IPS DF 6.9 (cell line): ENCODE results near the gene PODNL1.

Experiments
- DNase-seq: peaks from one replicate; pipeline ENCODE4 v3.0.0-alpha.2; 2013; ENCODE audit warnings: low read depth, low spot score
- H3K27ac ChIP-seq: one replicate; pipeline ENCODE4 v1.5.1; 2013; ENCODE audit warnings: low read length, control low read depth
- H3K27me3 ChIP-seq: 2 replicates; pipeline ENCODE4 v1.6.1; 2013; ENCODE audit warnings: mild to moderate bottlenecking, low read length; ENCODE audit not compliant: control insufficient read depth, insufficient read depth
- H3K36me3 ChIP-seq: 2 replicates; pipeline ENCODE4 v1.6.1; 2013; ENCODE audit warnings: low read length; ENCODE audit not compliant: control insufficient read depth, insufficient read depth
- H3K4me1 ChIP-seq: 2 replicates; pipeline ENCODE4 v1.6.1; 2013; ENCODE audit warnings: low read length; ENCODE audit not compliant: control insufficient read depth, insufficient read depth
- H3K4me3 ChIP-seq: 2 replicates; pipeline ENCODE4 v1.5.1; 2013; ENCODE audit warnings: mild to moderate bottlenecking, low read length
- H3K9me3 ChIP-seq: 2 replicates; pipeline ENCODE4 v1.6.1; 2013; ENCODE audit warnings: low read length, inconsistent platforms; ENCODE audit not compliant: control insufficient read depth, insufficient read depth
- WGBS: extraction: QIAGEN DNeasy Blood & Tissue Kit; methylation state at CpG from one replicate; pipeline ENCODE4 v1.1.7; 2013; ENCODE audit warnings: mixed read lengths, missing lambda C conversion rate; ENCODE audit not compliant: insufficient read length, insufficient coverage; 5-methylcytosine and 5-hydroxymethylcytosine counted together

PODNL1 gene

GRCh38 chr19:13938301-13939064, at the start of gene PODNL1:
Gene PODNL1 (minus strand): TSS chr19:13938417. CDS start chr19:13938181, 236 bp downstream.
- Histone ChIP-seq H3K36me3 (peaks cover 2% of the 10 kb centered on the region; the same call in 1 of the 2 replicates), H3K4me1 (peaks cover 12% of the 10 kb centered on the region), H3K27me3 (0 out of 2 replicates have a peak, but pooled peaks cover 1% of the 10 kb centered on the region), H3K9me3 (no peaks in the 10 kb centered on the region), H3K4me3 (no peak within 1 kb of the TSS), H3K27ac (no peak within 1 kb of the TSS)
- no peak for DNase-seq
- no CpG with 5 or more reads among the region's 21 CpGs for WGBS

GRCh38 chr19:13987101-13987890, 49.1 kb upstream of the PODNL1 start:
- H3K27me3 ChIP-seq = no peaks in the 10 kb centered on the region
- no peak for DNase-seq
- no CpG with 5 or more reads among the region's 17 CpGs for WGBS
- no peaks in the 10 kb centered on the region for H3K9me3 ChIP-seq
- H3K27ac ChIP-seq = peak overlapping the region; percentile 44
- H3K36me3 ChIP-seq = peaks cover 2% of the 10 kb centered on the region; the same call in 1 of the 2 replicates
- no peak overlapping the region for H3K4me3 ChIP-seq
- peaks cover 17% of the 10 kb centered on the region for H3K4me1 ChIP-seq

- no peaks in the 10 kb centered on the region for H3K9me3 ChIP-seq
- H3K4me1 ChIP-seq = peaks cover 17% of the 10 kb centered on the region
- no peaks in the 10 kb centered on the region for H3K27me3 ChIP-seq
- H3K36me3 ChIP-seq = peaks cover 2% of the 10 kb centered on the region; the same call in 1 of the 2 replicates
- no CpG with 5 or more reads among the region's 19 CpGs for WGBS
- peak overlapping the region; percentile 31 for H3K27ac ChIP-seq
- DNase-seq = peak; percentile 64
- no peak overlapping the region for H3K4me3 ChIP-seq
These were observed 48.2 kb upstream of the PODNL1 start for GRCh38 chr19:13986348-13986904.

GRCh38 chr19:13985771-13986347, 47.6 kb upstream of the PODNL1 start:
- no CpG with 5 or more reads among the region's 10 CpGs for WGBS
- Histone ChIP-seq H3K4me1 (peaks cover 17% of the 10 kb centered on the region), H3K4me3 (no peak overlapping the region), H3K9me3 (no peaks in the 10 kb centered on the region), H3K27me3 (no peaks in the 10 kb centered on the region), H3K27ac (peak overlapping the region; percentile 31), H3K36me3 (peaks cover 2% of the 10 kb centered on the region; the same call in 1 of the 2 replicates)
- no peak for DNase-seq

- peaks cover 2% of the 10 kb centered on the region; the same call in 1 of the 2 replicates for H3K36me3 ChIP-seq
- DNase-seq = no peak
- WGBS = no CpG with 5 or more reads among the region's 25 CpGs
- H3K27me3 ChIP-seq = no peaks in the 10 kb centered on the region
- no peak overlapping the region for H3K4me3 ChIP-seq
- H3K27ac ChIP-seq = no peak overlapping the region
- H3K4me1 ChIP-seq = peaks cover 17% of the 10 kb centered on the region
- no peaks in the 10 kb centered on the region for H3K9me3 ChIP-seq
These were observed 46.9 kb upstream of the PODNL1 start for GRCh38 chr19:13984875-13985741.

GRCh38 chr19:13984186-13984585, 46.0 kb upstream of the PODNL1 start:
- peaks cover 2% of the 10 kb centered on the region; the same call in 1 of the 2 replicates for H3K36me3 ChIP-seq
- H3K27ac ChIP-seq = no peak overlapping the region
- WGBS = no CpG with 5 or more reads among the region's 15 CpGs
- peaks cover 22% of the 10 kb centered on the region for H3K4me1 ChIP-seq
- H3K4me3 ChIP-seq = no peak overlapping the region
- H3K27me3 ChIP-seq = no peaks in the 10 kb centered on the region
- no peak for DNase-seq
- H3K9me3 ChIP-seq = no peaks in the 10 kb centered on the region

- Histone ChIP-seq H3K36me3 (peaks cover 2% of the 10 kb centered on the region; the same call in 1 of the 2 replicates), H3K4me3 (no peak overlapping the region), H3K27ac (no peak overlapping the region), H3K4me1 (peaks cover 23% of the 10 kb centered on the region), H3K9me3 (no peaks in the 10 kb centered on the region), H3K27me3 (no peaks in the 10 kb centered on the region)
- DNase-seq = no peak
- no CpG with 5 or more reads among the region's 21 CpGs for WGBS
These were observed 45.1 kb upstream of the PODNL1 start for GRCh38 chr19:13983213-13983889.

GRCh38 chr19:13982773-13983172, 44.6 kb upstream of the PODNL1 start:
- Histone ChIP-seq H3K27me3 (no peaks in the 10 kb centered on the region), H3K36me3 (peaks cover 2% of the 10 kb centered on the region; the same call in 1 of the 2 replicates), H3K27ac (no peak overlapping the region), H3K9me3 (no peaks in the 10 kb centered on the region), H3K4me3 (no peak overlapping the region), H3K4me1 (peaks cover 23% of the 10 kb centered on the region)
- no peak for DNase-seq
- WGBS = no CpG with 5 or more reads among the region's 9 CpGs

GRCh38 chr19:13981988-13982501, 43.8 kb upstream of the PODNL1 start:
- Histone ChIP-seq H3K36me3 (peaks cover 2% of the 10 kb centered on the region; the same call in 1 of the 2 replicates), H3K4me1 (peaks cover 22% of the 10 kb centered on the region), H3K27ac (no peak overlapping the region), H3K27me3 (no peaks in the 10 kb centered on the region), H3K9me3 (no peaks in the 10 kb centered on the region), H3K4me3 (no peak overlapping the region)
- no peak for DNase-seq
- WGBS = no CpG with 5 or more reads among the region's 17 CpGs
